Measurements from ENCODE around the gene TMEM108.

The TMEM108 gene

DNA sequence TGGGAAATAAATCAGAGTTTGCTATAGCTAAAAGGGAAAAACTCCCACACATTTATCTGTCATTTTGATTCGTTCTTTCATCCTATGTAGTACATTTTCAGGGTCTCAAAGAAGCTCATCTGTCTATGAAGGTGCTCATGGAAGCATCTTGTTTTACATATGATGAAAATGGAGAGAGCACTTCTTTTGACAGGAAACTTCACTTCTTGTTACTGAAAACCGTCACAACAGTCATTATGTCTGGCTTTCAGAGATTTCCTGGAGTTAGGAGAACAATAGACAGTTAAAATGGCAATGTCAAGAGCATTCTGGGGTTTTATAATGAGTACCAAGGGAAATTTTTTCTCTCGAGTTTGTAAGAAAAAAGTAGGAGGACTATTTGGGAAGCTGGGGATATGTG, 83.3 kb downstream of the TMEM108 start:
- no peak for DNase-seq

DNA sequence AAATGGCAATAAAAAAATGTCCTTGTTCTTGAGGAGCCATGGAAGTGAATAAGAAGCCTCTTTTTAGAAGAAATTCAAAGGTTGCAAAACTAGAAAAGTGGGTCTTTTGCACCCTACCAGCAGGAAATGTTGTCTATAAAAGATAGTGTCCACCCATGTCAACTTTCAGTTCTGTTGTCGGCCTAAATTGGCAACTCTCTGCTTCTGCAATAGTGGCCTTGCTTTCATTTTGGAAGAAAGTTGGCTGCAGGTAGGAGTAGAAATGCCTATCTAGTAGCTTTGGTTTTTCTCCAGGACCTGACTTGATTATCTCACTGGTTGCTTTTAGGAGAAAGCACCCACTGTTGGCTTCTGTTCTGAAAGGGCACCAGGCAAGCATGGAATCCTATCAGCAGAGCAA, 85.4 kb downstream of the TMEM108 start:
- DNase-seq = no peak

DNA sequence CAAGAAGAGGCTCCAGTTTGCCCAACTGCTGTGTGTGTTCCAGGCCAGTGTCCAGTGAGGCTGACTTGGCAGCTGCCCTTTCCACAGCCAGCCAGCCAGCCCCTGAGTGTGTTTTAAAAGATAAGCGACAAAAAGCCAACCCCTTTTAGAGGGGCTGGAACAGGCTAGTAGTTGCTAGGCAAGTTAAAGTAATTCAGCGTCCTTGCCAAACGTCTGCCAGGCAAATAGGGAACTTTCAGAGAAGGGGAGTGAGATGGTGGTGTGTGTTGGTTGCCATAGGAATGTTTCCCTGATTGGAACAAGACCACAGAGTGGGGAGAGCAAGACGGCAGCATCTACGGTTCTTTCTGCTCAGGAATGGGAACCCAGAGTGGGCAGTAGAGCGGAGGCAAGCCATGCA, 86.3 kb downstream of the TMEM108 start:
- no peak for DNase-seq

DNA sequence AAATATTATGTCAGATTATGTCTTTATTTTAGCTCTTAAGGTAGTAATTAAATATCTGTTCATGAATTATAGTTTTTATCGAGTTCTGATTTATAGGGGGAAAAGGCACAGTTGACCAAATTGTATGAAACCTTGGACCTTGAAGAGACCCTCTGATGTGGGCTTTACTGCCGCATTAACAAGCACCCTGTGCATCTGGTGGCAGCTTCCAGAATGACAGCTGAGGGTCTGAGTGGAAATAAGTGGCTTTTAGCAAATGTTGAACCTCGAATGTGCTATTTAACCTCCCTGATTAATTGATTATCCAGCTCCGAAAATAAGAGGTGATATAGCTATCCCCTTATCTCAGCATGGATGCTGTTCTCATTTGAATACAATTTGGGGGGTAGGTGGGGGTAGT, 87.0 kb downstream of the TMEM108 start:
- DNase-seq = no peak

DNA sequence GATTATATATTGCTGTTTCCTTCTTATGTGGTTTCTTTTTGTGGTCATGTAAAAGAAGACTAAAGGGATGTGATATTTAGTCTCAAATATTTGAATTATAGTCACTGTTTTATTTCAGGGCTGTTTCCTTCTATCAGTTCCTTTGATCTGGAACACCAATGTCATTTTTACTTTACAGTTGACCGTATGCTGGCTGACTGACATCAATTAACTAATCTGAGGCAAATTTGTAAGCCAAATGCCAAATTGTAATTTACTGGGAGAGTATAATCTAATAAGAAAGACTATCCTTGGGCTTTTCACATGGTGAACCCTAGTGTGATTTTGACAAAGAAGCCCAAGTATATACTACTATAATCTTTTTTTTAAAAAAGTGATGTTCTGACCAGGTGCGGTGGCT, 87.6 kb downstream of the TMEM108 start:
- DNase-seq = no peak

DNA sequence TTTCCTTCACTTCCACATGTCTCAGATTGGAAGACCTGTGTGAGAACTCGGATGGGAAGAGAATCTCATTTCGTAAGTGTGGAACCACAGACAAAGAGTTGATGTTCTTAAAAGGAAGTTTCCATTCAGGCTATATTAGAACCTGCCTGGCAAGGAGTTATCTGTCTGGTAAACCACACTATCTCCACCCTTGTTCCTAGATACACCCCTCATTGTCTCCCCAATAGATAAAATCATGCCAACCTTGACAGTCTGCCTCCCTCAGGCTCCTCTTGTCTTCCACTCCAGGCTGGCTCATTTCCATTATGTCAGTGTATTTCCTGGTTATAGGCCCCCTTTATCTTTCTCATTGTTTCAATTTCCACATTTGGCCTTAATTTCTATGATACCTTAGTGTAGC, 89.2 kb downstream of the TMEM108 start:
- no peak for DNase-seq

DNA sequence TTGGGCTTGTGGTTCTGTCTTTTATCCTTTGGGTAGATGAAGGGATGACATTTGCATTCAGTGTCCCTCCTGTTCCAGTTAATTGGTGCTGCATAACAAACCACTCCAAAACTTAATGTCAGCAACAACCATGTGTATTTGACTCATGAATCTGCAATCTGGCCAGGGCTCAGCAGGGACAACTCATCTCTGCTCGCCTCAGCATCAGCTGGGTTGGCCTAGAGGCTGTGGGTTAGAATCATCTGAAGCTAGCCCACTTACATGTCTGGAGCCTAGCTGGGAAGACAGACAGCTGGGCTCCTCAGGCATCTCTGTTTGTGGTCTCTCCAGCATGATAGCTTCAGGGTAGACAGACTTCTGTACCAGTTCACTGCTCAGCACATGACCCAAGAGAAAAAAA, 92.0 kb downstream of the TMEM108 start:
- no peak for DNase-seq

DNA sequence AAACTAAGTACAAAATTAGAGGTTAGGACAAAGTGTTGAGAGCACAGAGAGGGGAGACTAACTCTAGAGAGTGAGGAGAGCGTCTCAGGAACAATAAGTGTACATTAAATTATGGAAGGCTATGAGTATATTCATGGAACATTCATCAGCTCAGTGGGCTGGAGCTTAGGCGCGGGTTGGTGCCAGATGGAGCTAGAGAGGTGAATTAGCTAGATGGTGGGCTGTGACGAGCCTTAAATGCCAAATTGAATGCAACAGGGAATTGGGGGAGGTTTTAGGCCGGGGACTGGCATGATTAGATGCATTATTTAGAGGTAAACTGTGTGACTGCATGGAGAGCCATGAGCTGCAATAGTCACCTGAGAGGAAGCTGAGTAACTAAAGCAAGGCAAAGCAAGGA, 97.1 kb downstream of the TMEM108 start:
- peak; percentile 14 for DNase-seq

DNA sequence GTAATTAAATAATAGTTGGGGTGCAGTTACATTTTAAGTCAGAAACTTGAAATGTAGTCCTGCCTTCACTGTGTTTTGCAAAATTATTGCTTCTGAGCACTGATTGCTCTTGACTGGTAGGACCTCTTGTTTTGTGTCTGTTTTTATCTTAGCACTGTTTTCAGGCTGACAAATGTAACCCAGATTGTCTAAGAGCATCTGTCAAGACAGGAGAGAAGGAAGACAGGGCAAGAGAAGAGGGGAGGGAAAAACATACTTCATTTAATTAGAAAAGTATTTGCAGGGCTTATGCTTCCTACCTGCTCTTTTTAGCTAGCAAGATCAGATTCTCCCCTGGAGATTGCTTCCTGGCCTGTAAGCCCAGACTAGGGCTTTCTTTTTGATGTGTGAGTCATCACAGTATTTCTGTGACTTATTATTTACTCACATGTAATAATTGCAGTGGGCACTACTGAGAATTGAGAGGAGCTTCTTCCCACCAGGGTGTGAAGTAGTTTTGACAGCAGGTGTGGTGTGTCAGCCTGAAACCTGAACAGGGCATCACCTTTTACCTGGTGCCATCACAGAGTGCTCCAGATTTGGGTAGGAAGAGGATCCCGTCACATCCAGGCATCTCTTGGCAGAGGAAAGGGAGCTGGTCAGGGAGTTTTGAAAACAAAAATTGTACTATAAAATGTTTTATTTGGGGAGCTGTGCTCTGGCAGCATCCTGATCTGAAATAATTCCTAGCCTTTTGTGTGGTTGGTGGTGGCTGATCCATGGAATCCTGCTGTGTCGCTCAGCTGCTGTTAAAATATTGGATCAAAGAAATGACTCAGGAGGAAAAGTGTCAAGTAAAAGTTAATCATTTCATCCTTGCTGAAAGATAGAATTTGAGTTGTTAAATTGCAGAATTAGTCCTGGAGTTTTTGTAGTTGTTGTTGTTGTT, 98.2 kb downstream of the TMEM108 start:
- no peak for DNase-seq

DNA sequence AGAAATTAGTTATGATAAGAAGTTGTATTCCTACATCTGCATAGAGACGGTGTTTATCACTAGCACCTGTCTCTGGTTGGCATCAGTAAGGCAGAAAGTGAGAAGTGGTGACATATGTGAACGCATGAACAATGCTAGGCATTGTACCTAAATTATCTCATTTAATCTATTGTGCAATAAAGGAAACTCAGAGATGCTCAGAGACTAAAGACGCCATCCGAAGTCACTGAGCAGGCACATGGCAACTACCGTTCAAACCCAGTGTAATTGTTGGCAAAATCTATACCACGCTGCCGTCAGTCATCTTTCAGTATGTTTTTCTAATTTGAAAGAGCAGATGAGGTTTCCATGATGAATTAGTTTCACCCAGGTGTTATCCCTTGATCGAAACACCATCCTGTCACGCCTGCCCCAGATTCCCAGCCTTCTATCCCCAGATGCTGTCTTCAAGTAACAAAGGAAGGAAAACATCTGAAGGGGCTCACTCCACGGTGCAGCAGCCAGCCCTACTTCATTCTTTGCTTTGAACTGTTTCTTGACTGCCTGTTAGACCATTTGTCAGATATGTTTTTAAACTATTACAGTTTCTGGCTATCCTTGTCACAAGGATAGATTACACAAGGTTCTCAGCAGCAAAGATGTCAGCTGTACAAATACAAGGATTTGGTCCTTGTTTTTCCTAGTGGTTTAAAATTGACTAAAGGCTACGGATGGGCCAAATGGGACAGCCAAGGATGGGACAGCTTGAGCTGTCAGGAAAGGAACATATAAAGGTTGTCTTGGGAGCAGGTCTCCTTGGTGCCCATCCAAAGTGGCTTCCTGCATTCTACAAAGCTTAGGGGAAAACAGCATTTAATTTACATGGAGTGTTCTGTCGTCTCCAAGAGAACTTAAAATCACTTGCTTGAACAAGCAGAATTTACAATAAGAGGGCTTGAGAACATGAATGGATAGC, 99.1 kb downstream of the TMEM108 start:
- no peak for DNase-seq

DNA sequence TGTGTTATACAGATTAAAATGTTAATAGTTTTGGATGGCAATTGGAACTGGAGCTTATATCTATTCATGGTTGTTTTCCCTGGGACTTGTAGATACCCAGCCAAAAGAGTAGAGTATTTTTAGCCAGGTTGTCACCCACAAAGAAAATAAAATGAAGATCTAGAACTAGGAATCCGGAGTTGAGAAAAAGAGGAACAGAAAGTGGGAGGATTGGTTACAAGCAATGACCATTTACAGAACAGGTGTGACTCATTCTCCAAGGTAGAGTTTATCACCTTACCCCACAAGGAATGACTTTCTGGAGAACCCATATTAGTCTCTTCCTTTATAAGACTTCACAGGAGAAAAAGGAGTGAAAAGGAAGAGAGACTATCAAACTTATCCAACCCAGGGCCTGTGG, 99.8 kb downstream of the TMEM108 start:
- DNase-seq = no peak

DNA sequence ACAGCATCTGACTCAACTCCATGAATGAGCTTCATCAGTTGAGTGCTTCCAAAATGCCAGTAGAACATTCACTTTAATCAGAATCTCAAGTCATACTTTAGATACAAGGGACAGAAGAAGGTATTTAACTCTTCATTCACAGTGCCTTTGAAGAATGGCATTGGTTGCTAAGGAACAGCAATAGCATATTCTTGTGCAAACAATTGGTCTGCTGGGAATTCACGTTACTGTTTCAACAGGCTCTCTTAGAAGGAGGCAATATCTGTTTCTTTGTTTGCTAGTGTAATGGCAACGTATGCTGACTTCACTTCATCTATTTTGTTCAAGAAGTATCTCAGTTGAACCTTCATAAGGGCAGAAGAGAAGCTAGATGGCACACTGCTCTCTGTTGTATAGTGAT, 113.9 kb downstream of the TMEM108 start:
- DNase-seq = no peak

DNA sequence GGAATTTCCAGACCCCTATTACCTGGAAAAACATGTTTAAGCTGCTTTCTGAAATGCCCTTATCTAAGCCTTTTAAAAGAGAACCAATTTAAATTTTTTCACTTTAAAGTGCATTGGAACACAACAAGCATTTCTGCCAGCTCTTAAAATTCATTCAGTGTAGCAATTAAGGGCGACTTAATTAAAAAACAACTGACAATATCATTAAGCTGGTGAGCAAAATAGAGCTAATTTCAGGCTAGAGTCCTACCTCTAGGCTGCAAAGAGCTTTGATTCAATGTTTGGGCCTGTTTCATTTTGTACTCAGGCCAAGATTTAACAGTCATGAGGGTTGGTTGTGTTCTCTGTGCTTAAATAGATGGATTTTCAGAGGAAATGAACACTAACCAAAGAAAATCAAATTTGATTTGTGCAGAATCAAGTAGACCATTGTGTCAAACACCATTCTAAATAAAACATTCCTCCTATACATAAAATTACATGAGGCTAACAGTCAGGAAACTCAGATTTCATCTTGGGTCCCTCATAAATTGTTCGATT, 114.6 kb downstream of the TMEM108 start:
- DNase-seq = no peak

DNA sequence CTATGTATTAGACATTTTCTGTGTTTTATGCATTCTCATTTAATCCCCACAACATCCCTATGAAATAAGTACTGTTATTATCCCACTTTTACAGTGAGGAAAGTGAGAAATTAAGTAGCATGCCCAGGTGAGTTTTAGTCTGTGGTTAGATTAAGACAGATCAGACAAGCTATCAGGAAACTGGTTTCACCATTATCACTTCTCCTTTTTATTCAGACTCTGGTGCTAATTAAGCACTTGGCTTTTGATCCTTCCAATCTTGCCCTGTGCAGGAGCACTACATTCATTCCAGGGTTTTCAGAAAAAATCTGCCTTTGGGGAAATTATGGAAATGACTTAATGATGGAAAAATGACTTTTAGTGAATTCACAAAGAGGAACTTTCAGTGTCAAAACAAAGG, 115.2 kb downstream of the TMEM108 start:
- no peak for DNase-seq

DNA sequence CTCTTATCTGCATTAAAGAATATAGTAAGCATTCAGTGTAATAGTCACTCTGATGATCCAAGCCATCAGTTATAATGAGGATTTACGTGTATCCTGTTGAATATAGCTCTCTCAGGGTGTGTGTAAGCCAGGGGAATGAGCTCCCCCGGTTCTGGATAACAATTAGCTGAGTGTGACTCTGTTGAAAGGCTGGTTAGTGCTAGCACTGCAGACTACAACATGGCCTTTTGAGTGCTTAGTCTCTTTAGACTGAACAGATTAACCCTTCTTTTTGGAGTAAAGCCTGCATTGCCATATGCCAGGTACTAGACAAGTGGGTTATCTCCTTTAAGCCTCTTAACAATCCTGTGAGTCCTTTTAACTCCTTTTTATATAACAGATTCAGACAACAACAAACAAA, 119.5 kb downstream of the TMEM108 start:
- no peak for DNase-seq

DNA sequence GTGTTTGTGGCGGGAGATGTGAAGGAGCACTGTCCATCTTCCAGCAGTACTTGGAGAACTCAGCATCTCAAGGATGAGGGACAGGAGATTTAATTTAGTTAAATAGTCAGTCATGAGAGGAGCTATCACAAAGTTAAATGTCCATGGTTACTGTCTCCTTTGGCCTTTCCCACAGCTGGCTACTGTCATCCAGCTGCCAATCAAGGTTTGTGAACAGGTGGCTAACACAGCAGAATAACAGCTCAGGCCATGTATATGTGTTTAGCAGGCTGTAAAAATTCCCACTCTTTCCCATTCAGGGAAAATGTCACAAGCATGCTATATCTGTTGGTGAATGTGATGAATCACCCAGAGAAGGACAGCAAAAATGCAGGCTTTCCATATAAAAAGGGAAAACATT, 120.5 kb downstream of the TMEM108 start:
- no peak for DNase-seq

DNA sequence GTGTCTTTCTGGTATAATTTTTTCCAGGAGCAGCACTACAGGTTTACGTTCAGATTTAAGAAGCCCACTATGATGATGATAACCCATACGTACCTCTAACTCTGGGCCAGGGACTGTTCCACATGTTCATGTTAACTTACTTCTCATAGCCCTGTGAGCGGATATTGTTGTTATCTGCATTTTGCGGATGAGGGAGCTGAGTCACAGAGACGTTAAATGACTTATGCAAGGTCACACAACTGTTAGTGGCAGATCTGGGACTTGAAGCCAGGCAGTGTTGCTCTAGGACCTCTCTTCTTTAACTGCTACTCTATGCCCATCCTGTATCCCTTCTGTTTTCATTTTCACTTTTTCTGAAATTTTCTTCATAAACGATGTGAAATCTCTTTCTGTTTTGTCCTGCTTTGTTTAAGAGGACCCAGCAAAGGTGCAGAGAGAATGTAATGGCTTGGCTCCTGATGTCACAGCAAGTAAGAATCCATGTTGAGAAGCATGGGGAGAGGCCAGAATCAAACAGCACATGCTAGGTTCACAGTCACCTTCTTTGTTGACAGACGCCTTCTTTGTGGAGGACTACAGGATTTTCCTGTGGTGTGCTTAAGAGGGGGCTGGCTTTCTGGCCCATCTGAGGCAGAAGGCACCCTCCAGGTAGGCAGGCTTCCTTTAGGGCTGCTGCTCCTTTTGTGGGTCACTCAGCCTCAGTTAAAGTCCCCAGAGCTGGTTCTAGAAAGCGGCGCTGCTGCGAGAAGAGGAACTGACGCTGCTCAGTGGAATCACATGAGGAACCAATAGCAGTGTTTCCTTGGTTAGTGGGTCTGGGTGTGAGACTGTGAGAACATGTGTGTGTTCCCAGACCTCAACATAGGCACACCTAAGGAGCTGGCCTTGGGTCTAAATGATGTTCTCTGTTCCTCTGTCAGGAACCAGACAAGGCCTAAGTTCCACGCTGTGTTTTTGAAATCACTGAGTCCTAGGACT, 121.6 kb downstream of the TMEM108 start:
- DNase-seq = no peak

DNA sequence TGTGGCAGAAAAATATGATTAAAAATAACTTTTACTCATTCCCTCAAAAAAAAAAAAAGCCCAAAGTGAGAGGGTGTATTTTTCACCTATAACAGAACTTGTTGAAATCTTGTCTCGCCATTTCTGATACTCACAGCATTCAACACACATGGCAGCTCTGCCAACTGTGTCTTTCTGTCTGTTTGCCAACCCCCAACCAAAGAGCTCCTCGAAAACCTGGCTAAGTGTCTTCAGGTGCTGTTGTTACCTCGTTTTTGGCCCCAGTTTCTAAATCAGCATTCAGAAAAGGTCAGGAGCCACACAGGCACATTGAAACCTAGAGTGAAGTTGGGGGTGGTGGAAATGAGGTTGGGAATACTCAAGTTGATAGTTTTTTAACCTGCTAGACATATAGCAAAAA, 123.5 kb downstream of the TMEM108 start:
- no peak for DNase-seq

DNA sequence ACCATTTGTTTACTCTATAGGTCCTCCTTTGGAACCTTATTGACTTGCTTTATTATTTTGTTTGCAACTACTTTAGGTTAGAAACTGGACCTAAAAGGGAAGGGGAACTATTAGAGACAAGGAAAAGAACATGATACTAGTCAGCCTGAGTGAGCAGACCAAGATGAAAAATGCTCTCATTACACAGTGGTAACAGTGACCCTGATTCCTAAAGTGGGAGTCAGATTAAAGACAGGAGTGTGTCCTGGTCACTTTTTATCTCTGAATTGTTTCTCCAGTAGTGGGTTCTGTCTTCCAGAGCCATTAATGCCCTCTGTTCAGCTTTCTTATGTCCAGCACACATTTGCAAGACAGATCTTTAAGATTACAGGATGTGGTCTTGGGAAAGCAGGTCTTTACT, 124.1 kb downstream of the TMEM108 start:
- no peak for DNase-seq

DNA sequence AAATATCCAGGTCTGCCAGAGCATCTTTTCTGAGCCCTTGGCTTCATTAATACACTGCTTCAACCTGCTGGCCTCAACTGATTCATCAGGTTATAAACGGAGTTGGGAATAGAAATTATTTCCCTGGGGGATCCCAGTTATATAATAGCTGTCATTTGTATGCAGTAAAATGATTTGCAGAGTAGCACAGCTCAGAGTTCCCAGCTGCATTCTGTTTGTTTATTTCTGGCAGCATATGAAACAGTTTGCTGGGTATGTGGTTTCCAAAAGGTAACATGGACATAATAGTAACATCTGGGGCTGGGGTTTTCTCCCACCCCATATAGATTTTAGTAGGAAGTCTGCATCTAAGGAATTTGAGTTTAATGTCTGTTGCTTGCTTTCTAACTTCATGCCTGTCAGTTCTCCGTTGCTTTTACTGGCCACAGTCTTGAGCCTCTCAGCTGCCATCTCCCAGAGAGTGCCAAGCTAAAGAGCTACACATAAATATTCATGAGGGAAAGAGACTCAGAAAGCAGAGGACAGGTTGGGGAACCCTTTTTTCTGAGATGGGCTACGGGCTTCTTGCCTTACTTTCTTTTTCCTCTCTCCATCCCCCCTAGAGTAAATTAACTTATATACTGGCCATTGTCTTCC, 124.6 kb downstream of the TMEM108 start:
- DNase-seq = peak; percentile 55

DNA sequence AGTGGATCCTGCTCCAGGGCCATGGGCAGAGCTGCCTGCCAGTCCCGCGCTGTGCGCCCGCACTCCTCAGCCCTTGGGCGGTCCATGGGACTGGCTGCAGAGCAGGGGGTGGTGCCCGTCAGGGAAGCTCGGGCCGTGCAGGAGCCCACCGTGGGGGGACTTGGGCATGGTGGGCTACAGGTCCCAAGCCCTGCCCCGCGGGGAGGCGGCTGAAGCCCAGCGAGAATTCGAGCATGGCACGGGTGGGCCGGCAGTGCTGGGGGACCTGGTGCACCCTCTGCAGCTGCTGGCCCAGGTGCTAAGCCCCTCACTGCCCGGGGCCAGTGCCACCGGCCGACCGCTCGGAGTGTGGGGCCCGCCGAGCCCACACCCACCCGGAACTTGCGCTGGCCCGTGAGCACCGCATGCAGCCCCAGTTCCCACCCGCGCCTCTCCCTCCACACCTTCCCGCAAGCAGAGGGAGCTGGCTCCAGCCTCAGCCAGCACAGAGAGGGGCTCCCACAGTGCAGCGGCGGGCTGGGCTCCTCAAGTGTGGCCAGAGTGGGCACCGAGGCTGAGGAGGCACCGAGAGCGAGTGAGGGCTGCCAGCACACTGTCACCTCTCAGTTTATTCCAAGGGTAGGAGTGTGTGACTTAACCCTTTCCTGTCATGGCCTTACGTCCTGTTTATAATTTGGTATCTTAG, 129.3 kb downstream of the TMEM108 start:
- no peak for DNase-seq

All from NCI-H1694 (cell line).